K562 (cell line): ENCODE measurements around the gene CDYL. TPM values are rescaled to one million over a fixed set of nuclear protein-coding genes. Genes with fewer than 3 reads are reported as not detected.

Source experiments
- ATAC-seq: fragments of 200-7000 bp; cut with Tn5 transposase; 3 replicates; pipeline ENCODE4 v1.9.1; 2020; ENCODE audit warnings: moderate library complexity
- BruUV-seq: library from RNA; stranded (reverse); fragments of 400-500 nt; replicated peaks from 2 replicates; lab custom pipeline; 2021; lab: Mats Ljungman, UMichigan
- CTCF ChIA-PET: fragments of 300-600 bp; formaldehyde crosslinking; extraction: SDS; loops from one replicate; lab custom pipeline; 2021; ENCODE audit warnings: low intra/inter-chr PET ratio; lab: Yijun Ruan, JAX
- POLR2A ChIA-PET: fragments of 300-600, 350-650 bp; sonication (Branson Sonifier 250); formaldehyde crosslinking; extraction: SDS; loops from one replicate; lab custom pipeline; 2021; ENCODE audit warnings: antibody characterized with exemption, inconsistent platforms; lab: Yijun Ruan, JAX
- DNase-seq, 4 experiments: peaks; one replicate each; pipeline versions ENCODE4 v3.0.0 to v3.0.0-alpha.2; 2011 to 2018; ENCODE audit warnings: low spot score in 3 of 4, mixed read lengths in 3 of 4; ENCODE audit errors: extremely low read depth in 1 of 4
- FAIRE-seq: peaks from 2 replicates; lab custom pipeline; 2011; peaks lifted over from hg19 to GRCh38; lab: Jason Lieb, UNC
- H2AFZ ChIP-seq: 2 replicates; pipeline ENCODE4 v1.6.0; 2011; ENCODE audit warnings: low read depth, low read length, control low read depth, inconsistent platforms
- H3K27ac ChIP-seq: fragments of 200-600 bp; 3 replicates; pipeline ENCODE4 v1.8.0; 2011; ENCODE audit warnings: low read depth, mild to moderate bottlenecking, control low read depth, inconsistent platforms, low read length, moderate library complexity, mixed read lengths; ENCODE audit errors: extremely low read depth
- H3K27me3 ChIP-seq, 2 experiments: fragments of 300-600 bp in 1 of 2; 2 replicates in 1 of 2; 3 replicates in 1 of 2; pipeline versions ENCODE4 v1.6.0 to v1.8.0; 2011; ENCODE audit warnings: inconsistent platforms in 2 of 2, low read length in 2 of 2, mild to moderate bottlenecking in 1 of 2, mixed read lengths in 1 of 2, moderate library complexity in 1 of 2; ENCODE audit not compliant: control insufficient read depth in 2 of 2, insufficient read depth in 2 of 2
- H3K36me3 ChIP-seq: fragments of 300-600 bp; 3 replicates; pipeline ENCODE4 v1.8.0; 2011; ENCODE audit warnings: mild to moderate bottlenecking, low read length, inconsistent platforms; ENCODE audit not compliant: control insufficient read depth, insufficient read depth
- H3K4me1 ChIP-seq, 2 experiments: fragments of 200-600 bp in 1 of 2; replicated peaks in 1 of 2; 2 replicates in 1 of 2; 3 replicates in 1 of 2; pipeline versions ENCODE4 v1.5.1 to v1.8.0; 2011; ENCODE audit warnings: inconsistent platforms in 2 of 2, low read length in 2 of 2, mild to moderate bottlenecking in 1 of 2, mixed read lengths in 1 of 2, moderate library complexity in 1 of 2; ENCODE audit not compliant: control insufficient read depth in 2 of 2, insufficient read depth in 2 of 2
- H3K4me2 ChIP-seq: 2 replicates; pipeline ENCODE4 v1.6.1; 2011; ENCODE audit warnings: low read length, control low read depth, inconsistent platforms, mixed read lengths; ENCODE audit not compliant: insufficient read depth
- H3K4me3 ChIP-seq: fragments of 200-600 bp; sonication (generic), shearing (Covaris generic); 2 replicates; pipeline ENCODE4 v1.5.1; 2016; ENCODE audit warnings: control low read depth, inconsistent platforms
- H3K79me2 ChIP-seq: fragments of 200-600 bp; 3 replicates; pipeline ENCODE4 v1.8.0; 2011; ENCODE audit warnings: low read length, inconsistent platforms; ENCODE audit not compliant: control insufficient read depth, insufficient read depth
- H3K9ac ChIP-seq, 2 experiments: 2 replicates each; pipeline versions ENCODE4 v1.6.0 to v1.6.1; 2011; ENCODE audit warnings: low read depth in 2 of 2, low read length in 2 of 2, control low read depth in 1 of 2, inconsistent platforms in 1 of 2, mild to moderate bottlenecking in 1 of 2, mixed read lengths in 1 of 2; ENCODE audit not compliant: insufficient read depth in 1 of 2
- H3K9me1 ChIP-seq: one replicate; pipeline ENCODE4 v1.6.0; 2011; ENCODE audit warnings: inconsistent platforms, mild to moderate bottlenecking, low read length, moderate library complexity; ENCODE audit not compliant: control insufficient read depth, insufficient read depth
- H3K9me3 ChIP-seq: replicated peaks from 2 replicates; pipeline ENCODE4 v1.5.1; 2011; ENCODE audit warnings: low read depth, low read length, inconsistent platforms; ENCODE audit not compliant: control insufficient read depth, insufficient read depth
- H4K20me1 ChIP-seq: replicated peaks from 2 replicates; pipeline ENCODE4 v1.6.1; 2011; ENCODE audit warnings: low read length, inconsistent platforms, mixed read lengths; ENCODE audit not compliant: control insufficient read depth, insufficient read depth
- BRF2 ChIP-seq: IDR thresholded peaks from 3 replicates; pipeline ENCODE4 v1.6.1; 2011; ENCODE audit warnings: borderline replicate concordance, mild to moderate bottlenecking; ENCODE audit not compliant: insufficient read length, insufficient read depth
- CTBP1 ChIP-seq: fragments of 450-650 bp; IDR thresholded peaks from 2 replicates; pipeline ENCODE4 v1.6.1; 2016; ENCODE audit warnings: borderline replicate concordance
- EP400 ChIP-seq: fragments of 450-650 bp; IDR thresholded peaks from 2 replicates; pipeline ENCODE4 v1.6.1; 2017; ENCODE audit warnings: antibody characterized with exemption, mild to moderate bottlenecking, moderate library complexity
- HLTF ChIP-seq: fragments of 450-650 bp; IDR thresholded peaks from 2 replicates; pipeline ENCODE4 v1.6.1; 2016
- IRF9 ChIP-seq: fragments of 450-650 bp; IDR thresholded peaks from 2 replicates; pipeline ENCODE4 v1.6.1; 2016; ENCODE audit warnings: missing biosample characterization, missing genetic modification characterization
- LARP7 ChIP-seq: fragments of 450-650 bp; IDR thresholded peaks from 2 replicates; pipeline ENCODE4 v1.6.1; 2016
- LEF1 ChIP-seq: fragments of 450-650 bp; IDR thresholded peaks from 2 replicates; pipeline ENCODE4 v1.6.1; 2016; ENCODE audit warnings: mild to moderate bottlenecking
- PCBP1 ChIP-seq: fragments of 200-400 bp; formaldehyde crosslinking; IDR thresholded peaks from 2 replicates; pipeline ENCODE4 v1.6.1; 2018; ENCODE audit warnings: mild to moderate bottlenecking, low read depth, low read length; ENCODE audit not compliant: poor library complexity, severe bottlenecking
- RBBP5 ChIP-seq: fragments of 200-600 bp; sonication (generic); IDR thresholded peaks from 2 replicates; pipeline ENCODE4 v1.6.1; 2012; ENCODE audit warnings: borderline replicate concordance, mild to moderate bottlenecking, low read length, control low read depth, inconsistent platforms; ENCODE audit not compliant: insufficient read depth, poor library complexity, severe bottlenecking
- SNRNP70 ChIP-seq: fragments of 200-400 bp; formaldehyde crosslinking; optimal IDR thresholded peaks from 2 replicates; pipeline ENCODE3; 2017; ENCODE audit warnings: low read depth, low read length
- TAF1 ChIP-seq: IDR thresholded peaks from 2 replicates; pipeline ENCODE4 v1.6.1; 2011; ENCODE audit warnings: mild to moderate bottlenecking, low read length, moderate library complexity; ENCODE audit not compliant: insufficient read depth, control insufficient read depth, severe bottlenecking; ENCODE audit errors: extremely low read depth
- TGIF2 ChIP-seq: sonication (generic); formaldehyde crosslinking; IDR thresholded peaks from 2 replicates; pipeline ENCODE4 v1.8.1; 2022; ENCODE audit warnings: mild to moderate bottlenecking, missing genetic modification reagents, moderate library complexity
- ZC3H11A ChIP-seq: IDR thresholded peaks from 2 replicates; pipeline ENCODE4 v1.6.1; 2012; ENCODE audit warnings: low read depth, low read length, improper control_type of control experiment
- ZFP30 ChIP-seq: fragments of 250-450 bp; sonication (Bioruptor Pico); IDR thresholded peaks from 2 replicates; pipeline ENCODE4 v1.8.0; 2022; ENCODE audit warnings: moderate library complexity, mild to moderate bottlenecking, inconsistent platforms, borderline replicate concordance
- ZNF175 ChIP-seq: fragments of 200-800 bp; sonication (Bioruptor generic); IDR thresholded peaks from 2 replicates; pipeline ENCODE4 v1.6.1; 2016; ENCODE audit warnings: low read depth, mild to moderate bottlenecking, missing genetic modification characterization, missing compliant biosample characterization
- ZNF644 ChIP-seq: fragments of 200-800 bp; sonication (Bioruptor generic); IDR thresholded peaks from 2 replicates; pipeline ENCODE4 v1.6.1; 2016; ENCODE audit warnings: low read depth, missing genetic modification characterization, missing compliant biosample characterization
- WGBS: fragments of 100-300 bp; shearing (Covaris generic); methylation state at CpG from one replicate; pipeline ENCODE4 v1.1.6; 2016; ENCODE audit warnings: low coverage, mixed read lengths; ENCODE audit not compliant: insufficient coverage; ENCODE audit errors: missing lambda C conversion rate; 5-methylcytosine and 5-hydroxymethylcytosine counted together
- in situ Hi-C: fragments of 300-500 bp; cut with MboI; formaldehyde crosslinking; loops from 4 replicates; pipeline ENCODE4 v1.15.0; 2018; ENCODE audit warnings: inconsistent platforms, mixed read lengths
- intact Hi-C: fragments of 100-400 bp; cut with micrococcal nuclease; formaldehyde crosslinking; loops from 2 replicates; pipeline ENCODE4 v1.14.2; 2022
- polyA plus RNA-seq, 8 experiments: library from polyadenylated mRNA; depleted of rRNA in 4 of 8; stranded (reverse) in 5 of 8; unstranded in 3 of 8; fragments of >200 nt; fragmentation: Nextera tagmentation in 2 of 8; fragmentation: Illumina TruSeq in 1 of 8; extraction: Ambion mirVana in 2 of 8; extraction: Trizol in 1 of 8; gene quantifications; 2 replicates each; pipeline versions ENCODE4 v1.2.1 to v1.2.3, GENCODE V29; 2011 to 2014; ENCODE audit warnings: inconsistent platforms in 1 of 8, missing spikeins in 1 of 8
- total RNA-seq, 7 experiments: library from RNA; depleted of rRNA in 6 of 7; stranded (reverse); fragments of >200 nt in 6 of 7; fragmentation: Illumina TruSeq in 2 of 7; extraction: Trizol in 2 of 7; gene quantifications; 2 replicates each; pipeline versions ENCODE4 v1.2.1 to v1.2.3, GENCODE V29; 2011 to 2021; ENCODE audit warnings: low replicate concordance in 1 of 7
- TF ChIP-seq, protein P1 (sequence below): IDR thresholded peaks from 2 replicates; pipeline ENCODE4 v1.6.1; 2016; ENCODE audit warnings: missing genetic modification characterization, missing compliant biosample characterization

Gene CDYL
- total and polyA plus RNA-seq, 9 of the 15 experiments (the other 6 are each of a cell fraction or from before 2014, with no cell fraction given): 8.1 to 45.8 (median 40.8) TPM

DNA sequence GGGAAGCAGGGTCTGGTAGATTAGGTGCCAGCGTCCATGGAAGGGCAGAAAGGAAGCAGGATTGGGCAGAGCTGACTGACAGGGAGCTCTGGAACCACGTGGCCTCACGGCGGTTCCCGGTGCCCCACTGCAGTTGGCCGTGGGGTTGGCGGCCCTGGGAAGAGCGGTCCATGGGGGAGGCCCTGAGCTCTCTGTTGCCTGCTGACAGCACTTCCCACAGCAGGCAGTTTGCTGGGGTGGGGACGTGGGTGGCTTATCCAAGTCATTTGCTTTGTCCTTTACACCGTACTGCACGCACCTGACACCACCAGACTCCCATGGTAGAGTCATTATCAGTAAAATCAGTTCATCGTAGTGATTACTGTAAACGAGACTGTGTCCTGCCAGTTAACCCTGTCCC, 171.5 kb downstream of the CDYL start:
- DNase-seq (no peak), FAIRE-seq (no peak), ATAC-seq (no peak)
- Histone ChIP-seq H4K20me1 (peaks cover 20% of the 10 kb centered on the region), H3K79me2 (peaks cover 6% of the 10 kb centered on the region; the same call in 1 of the 3 replicates), H3K36me3 (peaks cover 49% of the 10 kb centered on the region; the same call in 2 of the 3 replicates), H3K9me3 (no peaks in the 10 kb centered on the region), H3K9me1 (peaks cover 8% of the 10 kb centered on the region), H3K4me1 (peaks cover 2 to 7% of the 10 kb centered on the region in 2 experiments; a peak in 4 of 5 replicates), H3K4me2 (no peak overlapping the region), H3K9ac (no peak overlapping the region), H3K27me3 (no peaks in the 10 kb centered on the region), H3K4me3 (no peak overlapping the region), H3K27ac (no peak overlapping the region), H2AFZ (no peak overlapping the region)
- intact Hi-C loops: no loop called here
- ChIA-PET CTCF (no interaction called here), POLR2A (interaction anchor here (1.3 to 1.9 kb wide), 2 partner anchors 9 to 35 kb away, joined by 5 to 6 read pairs; no protein-coding TSS in a partner anchor)
- no TSS peak for BruUV-seq
- 81% methylated on average over 13 of the region's 13 CpGs for WGBS
- TF ChIP-seq HLTF (no peak), LARP7 (no peak), EP400 (no peak), PCBP1 (no peak), TAF1 (no peak), ZNF175 (no peak), CTBP1 (no peak), TGIF2 (CRISPR knock-in tag) (no peak), LEF1 (no peak), BRF2 (no peak), ZC3H11A (no peak), SNRNP70 (no peak), ZFP30 (CRISPR knock-in tag) (no peak), ZNF644 (no peak), RBBP5 (no peak), IRF9 (tag) (no peak)
- TF ChIP-seq, protein P1, sequence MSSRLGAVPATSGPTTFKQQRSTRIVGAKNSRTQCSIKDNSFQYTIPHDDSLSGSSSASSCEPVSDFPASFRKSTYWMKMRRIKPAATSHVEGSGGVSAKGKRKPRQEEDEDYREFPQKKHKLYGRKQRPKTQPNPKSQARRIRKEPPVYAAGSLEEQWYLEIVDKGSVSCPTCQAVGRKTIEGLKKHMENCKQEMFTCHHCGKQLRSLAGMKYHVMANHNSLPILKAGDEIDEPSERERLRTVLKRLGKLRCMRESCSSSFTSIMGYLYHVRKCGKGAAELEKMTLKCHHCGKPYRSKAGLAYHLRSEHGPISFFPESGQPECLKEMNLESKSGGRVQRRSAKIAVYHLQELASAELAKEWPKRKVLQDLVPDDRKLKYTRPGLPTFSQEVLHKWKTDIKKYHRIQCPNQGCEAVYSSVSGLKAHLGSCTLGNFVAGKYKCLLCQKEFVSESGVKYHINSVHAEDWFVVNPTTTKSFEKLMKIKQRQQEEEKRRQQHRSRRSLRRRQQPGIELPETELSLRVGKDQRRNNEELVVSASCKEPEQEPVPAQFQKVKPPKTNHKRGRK (tag): no peak
- in situ Hi-C loops: no loop called here
